ENCODE results near the gene PTPRE.

GRCh38 chr10:127996586-127996985 lies 89.7 kb downstream of the PTPRE start:
- no peak for TF ChIP-seq CTCF (IDR thresholded peaks at IDR 0.05; ENCODE audit: low read depth, low read length, poor library complexity, severe bottlenecking)
- no peak for TF ChIP-seq EZH2phosphoT487 (IDR thresholded peaks at IDR 0.05; ENCODE audit: borderline replicate concordance, low read length)
